MM.1S (cell line): ENCODE data around the gene NUTM2E.
"Not testable (repeated sequence)": the region's sequence is repeated elsewhere in the genome, so short reads cannot be mapped to it uniquely, and the experiment has no call there.

ENCODE experiments used
- CTCF ChIP-seq: fragments of 300-600 bp; sonication (generic); IDR thresholded peaks from 2 replicates; pipeline ENCODE4 v1.5.1; 2016; ENCODE audit warnings: antibody characterized with exemption, low read length, mixed read lengths
- EZH2 ChIP-seq: fragments of 300-600 bp; sonication (generic); optimal IDR thresholded peaks from 2 replicates; pipeline ENCODE3; 2017; ENCODE audit warnings: low read depth, mild to moderate bottlenecking, antibody characterized with exemption, low read length, mixed read lengths

GRCh38 chr10:79781584-79781983 is 45.0 kb upstream of the NUTM2E start:
- TF ChIP-seq EZH2, CTCF: not testable (repeated sequence)
